ENCODE data around the gene CENPT. TPM values are rescaled to one million over a fixed set of nuclear protein-coding genes. Genes with fewer than 3 reads are reported as not detected.

Gene CENPT
- total RNA-seq, 1 donor from 2014 or later, result 46.3 TPM

- Mint-ChIP-seq H3K27me3 (ENCODE audit: unreplicated experiment) (no peaks in the 10 kb centered on the region), H3K4me3 (ENCODE audit: unreplicated experiment) (no peak overlapping the region), H3K9me3 (ENCODE audit: unreplicated experiment) (no peaks in the 10 kb centered on the region), H3K27ac (ENCODE audit: unreplicated experiment) (no peak overlapping the region), H3K4me1 (ENCODE audit: unreplicated experiment) (peaks cover 9% of the 10 kb centered on the region), H3K36me3 (ENCODE audit: unreplicated experiment) (peaks cover 35% of the 10 kb centered on the region)
- no peak for TF ChIP-seq CTCF (IDR thresholded peaks at IDR 0.05)
- DNase-seq (ENCODE audit: extremely low spot score, unreplicated experiment), result no peak
Observed at GRCh38 chr16:67880584-67880983, 33.1 kb upstream of the CENPT start.

- Mint-ChIP-seq H3K27me3 (ENCODE audit: unreplicated experiment) (no peaks in the 10 kb centered on the region), H3K4me3 (ENCODE audit: unreplicated experiment) (no peak overlapping the region), H3K4me1 (ENCODE audit: unreplicated experiment) (peaks cover 16% of the 10 kb centered on the region), H3K9me3 (ENCODE audit: unreplicated experiment) (no peaks in the 10 kb centered on the region), H3K36me3 (ENCODE audit: unreplicated experiment) (peaks cover 35% of the 10 kb centered on the region), H3K27ac (ENCODE audit: unreplicated experiment) (no peak overlapping the region)
- DNase-seq (ENCODE audit: extremely low spot score, unreplicated experiment), result no peak
- TF ChIP-seq CTCF (IDR thresholded peaks at IDR 0.05), result no peak
Observed at GRCh38 chr16:67879936-67880335, 32.4 kb upstream of the CENPT start.

- Mint-ChIP-seq H3K27ac (ENCODE audit: unreplicated experiment) (no peak overlapping the region), H3K4me3 (ENCODE audit: unreplicated experiment) (no peak overlapping the region), H3K27me3 (ENCODE audit: unreplicated experiment) (no peaks in the 10 kb centered on the region), H3K9me3 (ENCODE audit: unreplicated experiment) (no peaks in the 10 kb centered on the region), H3K36me3 (ENCODE audit: unreplicated experiment) (peaks cover 35% of the 10 kb centered on the region), H3K4me1 (ENCODE audit: unreplicated experiment) (peaks cover 16% of the 10 kb centered on the region)
- DNase-seq (ENCODE audit: extremely low spot score, unreplicated experiment), result no peak
- TF ChIP-seq CTCF (IDR thresholded peaks at IDR 0.05), result no peak
Observed at GRCh38 chr16:67879462-67879861, 32.0 kb upstream of the CENPT start.

GRCh38 chr16:67878846-67879245 is 31.4 kb upstream of the CENPT start:
- Mint-ChIP-seq H3K4me3 (ENCODE audit: unreplicated experiment) (no peak overlapping the region), H3K9me3 (ENCODE audit: unreplicated experiment) (no peaks in the 10 kb centered on the region), H3K27me3 (ENCODE audit: unreplicated experiment) (no peaks in the 10 kb centered on the region), H3K36me3 (ENCODE audit: unreplicated experiment) (peaks cover 35% of the 10 kb centered on the region), H3K27ac (ENCODE audit: unreplicated experiment) (no peak overlapping the region), H3K4me1 (ENCODE audit: unreplicated experiment) (peaks cover 18% of the 10 kb centered on the region)
- no peak for TF ChIP-seq CTCF (IDR thresholded peaks at IDR 0.05)
- no peak for DNase-seq (ENCODE audit: extremely low spot score, unreplicated experiment)

GRCh38 chr16:67878232-67878631 is 30.7 kb upstream of the CENPT start:
- Mint-ChIP-seq H3K27ac (ENCODE audit: unreplicated experiment) (no peak overlapping the region), H3K36me3 (ENCODE audit: unreplicated experiment) (peaks cover 29% of the 10 kb centered on the region), H3K4me1 (ENCODE audit: unreplicated experiment) (peaks cover 22% of the 10 kb centered on the region), H3K27me3 (ENCODE audit: unreplicated experiment) (no peaks in the 10 kb centered on the region), H3K9me3 (ENCODE audit: unreplicated experiment) (no peaks in the 10 kb centered on the region), H3K4me3 (ENCODE audit: unreplicated experiment) (no peak overlapping the region)
- no peak for DNase-seq (ENCODE audit: extremely low spot score, unreplicated experiment)
- no peak for TF ChIP-seq CTCF (IDR thresholded peaks at IDR 0.05)
